ENCODE data around the gene DNAJA4.

Gene DNAJA4

GRCh38 chr15:78280319-78281072 lies 16.1 kb downstream of the DNAJA4 start:
- DNase-seq (ENCODE audit: low read depth): no peak

GRCh38 chr15:78282324-78282723 lies 18.0 kb downstream of the DNAJA4 start:
- no peak for DNase-seq (ENCODE audit: low read depth)

DNA sequence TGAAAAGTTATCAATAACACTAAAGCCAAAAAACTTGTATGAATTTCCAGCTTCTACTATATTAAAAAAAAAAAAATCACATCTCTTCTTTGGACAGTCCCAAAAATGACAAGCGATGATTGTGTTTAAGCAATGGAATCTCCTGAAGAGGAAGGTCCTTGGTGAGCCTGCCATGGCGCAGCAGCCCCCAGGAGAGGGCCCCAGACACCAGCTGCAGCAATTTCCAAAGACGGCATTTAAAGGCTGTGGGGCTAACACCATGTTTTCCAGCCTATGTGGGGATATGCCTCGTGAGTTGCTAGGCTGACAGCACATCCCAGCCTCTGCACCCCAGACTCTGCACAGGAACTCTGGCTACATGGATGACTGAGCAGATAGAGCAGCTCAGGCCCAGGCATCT lies 20.4 kb downstream of the DNAJA4 start:
- DNase-seq (ENCODE audit: low read depth): no peak

GRCh38 chr15:78290222-78290621 lies 25.9 kb downstream of the DNAJA4 start:
- no peak for DNase-seq (ENCODE audit: low read depth)

GRCh38 chr15:78291052-78291451 lies 26.7 kb downstream of the DNAJA4 start:
- no peak for DNase-seq (ENCODE audit: low read depth)

DNA sequence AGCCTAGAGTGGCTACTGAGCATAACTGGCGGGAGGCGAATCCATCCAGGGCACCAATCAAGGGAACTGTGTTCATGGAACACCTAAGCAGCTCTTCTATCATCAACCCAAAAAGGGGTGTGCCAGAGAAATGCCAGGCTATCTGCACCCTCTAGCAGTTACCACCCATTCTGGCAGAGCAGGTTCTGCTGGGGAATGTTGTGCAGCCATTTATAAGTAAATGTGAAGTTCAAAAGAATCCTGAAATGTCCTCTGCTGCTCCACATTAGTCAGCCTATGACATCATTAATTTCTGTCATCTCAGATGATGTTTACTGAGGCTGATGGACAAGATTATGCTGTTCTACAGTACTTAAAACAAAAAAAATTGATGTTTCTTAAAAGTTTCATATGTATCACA lies 27.3 kb downstream of the DNAJA4 start:
- DNase-seq (ENCODE audit: low read depth): no peak

DNA sequence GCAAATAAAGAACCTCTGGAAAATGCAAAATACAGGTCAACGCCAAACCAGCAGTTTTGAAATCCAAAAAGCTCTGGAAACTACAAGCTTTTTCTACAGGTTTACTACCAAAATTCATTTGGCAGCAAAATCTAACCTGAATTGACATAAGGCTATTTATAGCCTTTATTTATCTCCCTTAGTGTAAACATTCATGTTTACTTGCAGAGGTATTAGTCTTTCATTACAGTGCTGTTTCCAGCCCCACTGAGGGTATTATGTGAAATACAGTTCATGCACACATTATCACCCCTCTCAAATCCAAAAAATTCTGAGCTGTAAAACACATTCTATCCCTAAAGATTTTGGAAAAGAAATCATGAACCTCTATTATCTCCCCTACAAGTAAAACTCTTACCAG lies 27.9 kb downstream of the DNAJA4 start:
- no peak for DNase-seq (ENCODE audit: low read depth)

- peak; percentile 86 for DNase-seq (ENCODE audit: low read depth)
Observed at GRCh38 chr15:78299101-78299930, 35.0 kb downstream of the DNAJA4 start, which contains the start of gene SKIC8. Gene SKIC8 (minus strand): TSS chr15:78299609. CDS start chr15:78295686, 3,923 bp downstream.

DNA sequence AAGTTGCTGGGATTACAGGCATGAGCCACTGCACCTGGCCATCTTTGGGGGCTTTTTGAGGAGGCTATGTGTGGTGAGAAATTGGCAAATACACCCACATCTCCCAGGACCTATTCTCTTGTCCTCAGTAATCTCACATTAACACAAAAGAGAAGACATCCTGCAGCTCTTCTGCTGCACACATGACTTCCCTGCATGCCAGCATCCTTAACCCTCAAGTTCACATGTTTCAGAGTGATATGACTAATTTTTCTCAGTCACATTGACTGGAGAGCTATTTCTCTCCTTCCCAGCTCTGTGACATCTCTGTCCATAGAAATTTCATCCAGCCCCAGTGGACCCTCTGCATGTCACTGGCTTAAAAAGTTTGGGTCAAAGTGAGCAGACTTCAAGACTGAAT lies 37.0 kb downstream of the DNAJA4 start:
- DNase-seq (ENCODE audit: low read depth): no peak

DNA sequence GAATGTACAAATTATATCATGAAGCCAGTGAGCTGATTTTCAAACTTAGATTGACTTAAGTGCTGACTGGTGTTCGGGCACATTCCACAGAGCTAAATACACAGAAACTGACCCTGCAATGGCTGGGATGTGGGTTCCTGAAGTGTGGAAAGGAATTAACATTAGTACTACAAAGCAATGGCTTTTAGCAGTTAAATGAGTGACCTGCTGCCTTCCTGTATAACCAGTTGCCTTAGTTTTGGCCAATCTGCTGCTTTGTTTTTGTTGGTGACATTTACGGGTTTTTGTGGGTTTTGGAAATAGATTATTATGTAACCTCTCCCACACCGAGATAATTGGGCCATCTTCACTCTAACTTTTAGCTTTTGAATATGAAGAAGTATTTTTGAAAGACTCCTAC lies 37.5 kb downstream of the DNAJA4 start:
- DNase-seq (ENCODE audit: low read depth): no peak

DNA sequence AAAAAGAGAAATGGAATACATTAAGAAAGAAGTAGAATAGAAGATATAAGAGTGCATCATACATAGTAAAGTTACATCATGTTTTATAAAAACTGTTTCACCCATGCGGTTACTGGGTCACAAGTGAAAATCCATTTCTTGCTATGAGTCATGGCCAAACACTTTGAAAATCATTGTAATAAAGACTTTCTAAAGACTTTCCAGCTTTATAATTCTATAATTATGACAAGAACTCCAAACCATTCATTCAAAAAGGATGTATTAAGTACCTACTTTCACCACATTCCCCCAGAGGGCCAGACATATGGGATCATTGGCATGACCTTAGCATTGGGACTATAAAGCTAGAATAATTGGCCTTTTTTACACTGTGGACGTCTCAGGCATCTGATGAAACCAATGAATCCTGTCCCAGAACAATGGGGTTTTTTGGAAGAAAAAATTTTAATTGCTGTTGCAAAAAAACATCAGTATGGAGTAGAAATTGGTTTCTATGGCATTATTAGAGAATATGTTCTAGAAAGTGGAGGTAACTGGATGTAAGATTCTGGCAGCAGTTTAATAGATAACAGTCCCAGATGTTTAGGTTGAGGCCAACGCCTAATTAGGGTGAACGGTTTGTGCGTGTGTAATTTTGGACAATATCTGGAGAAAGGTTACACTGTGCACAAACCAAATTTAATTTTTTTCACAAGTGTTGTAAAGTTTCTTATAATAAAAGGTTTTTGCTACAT lies 38.4 kb downstream of the DNAJA4 start:
- DNase-seq (ENCODE audit: low read depth): peak; percentile 87

DNA sequence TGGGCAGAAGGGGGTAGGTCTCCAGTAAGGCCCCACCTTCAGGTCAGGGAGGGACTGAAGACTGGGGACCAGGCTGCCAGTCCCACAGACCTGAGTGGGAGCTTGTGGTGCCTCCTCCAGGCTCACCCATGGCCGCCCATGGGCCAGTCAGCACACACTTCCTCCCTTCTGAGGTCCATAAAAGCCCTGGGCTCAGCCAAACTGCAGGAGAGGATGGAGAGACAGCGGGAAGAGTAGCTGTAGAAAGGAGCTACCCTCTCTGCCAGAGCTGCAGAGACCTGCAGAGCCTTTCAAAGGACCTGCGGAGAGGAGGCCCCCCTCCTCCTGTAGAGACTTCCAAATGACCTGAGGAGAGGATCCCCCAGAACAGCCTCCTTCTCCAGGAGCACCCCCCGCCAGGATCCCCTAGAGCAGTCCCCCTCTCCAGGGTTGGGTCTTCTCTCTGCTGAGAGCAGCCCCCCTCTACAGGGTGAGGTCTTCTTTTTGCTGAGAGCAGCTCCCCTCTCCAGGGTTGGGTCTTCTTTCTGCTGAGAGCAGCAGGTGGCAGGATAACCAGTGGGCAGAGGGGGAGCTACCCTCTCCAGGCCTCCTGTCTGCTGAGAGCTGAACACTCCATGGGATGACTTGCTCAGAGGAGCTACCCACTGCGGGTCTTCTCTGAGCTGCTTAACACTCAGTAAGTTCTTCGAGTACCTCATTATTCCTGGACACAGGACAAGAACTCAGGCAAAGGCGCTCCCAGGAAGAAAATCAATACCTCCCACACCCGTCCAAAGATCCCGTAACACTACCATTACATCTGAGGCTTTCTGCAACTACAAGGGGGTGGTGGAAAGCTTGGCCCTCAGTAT lies 40.1 kb downstream of the DNAJA4 start:
- no peak for DNase-seq (ENCODE audit: low read depth)

GRCh38 chr15:78306176-78306774 lies 41.9 kb downstream of the DNAJA4 start:
- DNase-seq (ENCODE audit: low read depth): peak; percentile 63

- DNase-seq (ENCODE audit: low read depth): no peak
Observed at GRCh38 chr15:78307976-78308375, 43.6 kb downstream of the DNAJA4 start.

DNA sequence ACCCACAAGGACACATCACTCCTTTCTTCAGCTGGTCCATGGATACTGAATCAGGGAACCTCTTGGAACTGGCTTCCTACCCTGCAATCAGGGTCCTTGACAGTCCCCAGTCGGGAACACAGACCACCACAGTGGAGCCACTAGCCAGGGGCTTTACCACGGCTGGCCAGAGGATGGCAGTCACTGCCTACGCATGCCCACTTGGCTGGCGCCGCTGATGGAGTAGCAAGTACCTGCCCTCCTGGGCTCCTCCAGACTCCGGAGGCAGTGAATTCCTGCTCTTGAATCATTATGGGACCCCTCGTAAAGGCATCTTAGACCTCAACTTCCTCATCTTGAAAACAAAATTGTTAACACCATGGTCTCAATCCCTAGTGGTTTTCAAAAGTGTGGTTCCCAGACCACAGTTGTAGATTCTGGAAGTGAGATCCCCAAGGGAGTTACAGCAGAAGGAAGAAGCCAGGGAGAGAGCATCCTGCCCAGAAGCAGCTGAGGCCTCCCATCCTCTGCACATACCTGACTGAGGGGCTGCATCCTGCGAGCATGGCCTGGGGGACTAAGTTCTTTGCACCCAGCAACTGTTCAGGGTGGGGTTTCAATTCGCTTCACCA lies 44.2 kb downstream of the DNAJA4 start:
- DNase-seq (ENCODE audit: low read depth): peak; percentile 55

GRCh38 chr15:78311292-78311691 lies 46.9 kb downstream of the DNAJA4 start:
- DNase-seq (ENCODE audit: low read depth): no peak

- DNase-seq (ENCODE audit: low read depth): no peak
Observed at GRCh38 chr15:78312536-78312935, 48.2 kb downstream of the DNAJA4 start.

- DNase-seq (ENCODE audit: low read depth): no peak
Observed at GRCh38 chr15:78312957-78313356, 48.6 kb downstream of the DNAJA4 start.

GRCh38 chr15:78313383-78313782 lies 49.0 kb downstream of the DNAJA4 start:
- DNase-seq (ENCODE audit: low read depth): no peak

DNA sequence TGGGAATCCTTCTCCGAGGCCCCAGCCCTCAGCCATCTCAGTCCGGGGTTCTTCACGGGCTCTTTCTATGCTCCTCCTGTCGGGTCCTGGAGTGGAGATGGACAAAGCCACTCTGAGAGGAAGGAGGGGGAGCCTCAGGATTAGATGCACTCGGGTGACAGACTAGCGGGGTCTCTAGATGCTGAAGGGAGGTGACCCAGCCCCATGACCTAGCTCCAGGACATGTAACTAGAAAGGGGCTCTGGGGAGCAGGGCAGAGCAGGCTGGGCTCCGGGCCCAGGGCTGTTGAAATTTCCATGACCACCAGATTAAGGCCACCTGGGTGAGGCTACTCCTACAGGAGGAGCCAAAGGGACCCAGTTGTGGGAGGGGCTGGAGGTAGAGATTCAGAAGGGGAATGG lies 49.8 kb downstream of the DNAJA4 start:
- DNase-seq (ENCODE audit: low read depth): no peak
